WTC11 (cell line): ENCODE measurements around the gene TEX14. TPM values are rescaled to one million over a fixed set of nuclear protein-coding genes. Genes with fewer than 3 reads are reported as not detected.

Experiments used
- ATAC-seq: fragments of 200-7000 bp; cut with Tn5 transposase; 2 replicates; pipeline ENCODE4 v1.10.0; 2021; ENCODE audit warnings: mild to moderate bottlenecking, moderate library complexity
- CTCF ChIA-PET: fragments of 300-600 bp; sonication (Branson Sonifier 250); formaldehyde crosslinking; loops from one replicate; lab custom pipeline; 2021; ENCODE audit warnings: antibody characterized with exemption; lab: Charles Lee
- POLR2A ChIA-PET: fragments of 350-600 bp; sonication (Branson Sonifier 250); formaldehyde crosslinking; loops from one replicate; lab custom pipeline; 2021; ENCODE audit warnings: antibody characterized with exemption; lab: Charles Lee
- DNase-seq: peaks from one replicate; pipeline ENCODE4 v3.0.0; 2021; ENCODE audit warnings: low spot score
- H3K27ac Mint-ChIP-seq: 2 replicates; pipeline ENCODE4 v1.8.0; 2021; ENCODE audit warnings: mixed read lengths
- H3K27me3 Mint-ChIP-seq: 2 replicates; pipeline ENCODE4 v1.8.0; 2021; ENCODE audit warnings: low read depth, mild to moderate bottlenecking, moderate library complexity, mixed read lengths
- H3K36me3 Mint-ChIP-seq: 2 replicates; pipeline ENCODE4 v1.8.0; 2021; ENCODE audit warnings: mixed read lengths
- H3K4me1 Mint-ChIP-seq: 2 replicates; pipeline ENCODE4 v1.8.0; 2022; ENCODE audit warnings: mixed read lengths
- H3K4me3 Mint-ChIP-seq: 2 replicates; pipeline ENCODE4 v1.8.0; 2021; ENCODE audit warnings: mild to moderate bottlenecking, moderate library complexity, mixed read lengths
- H3K9me3 Mint-ChIP-seq: 2 replicates; pipeline ENCODE4 v1.8.0; 2021; ENCODE audit warnings: mixed read lengths
- ATF2 ChIP-seq: sonication (generic); formaldehyde crosslinking; IDR thresholded peaks from 2 replicates; pipeline ENCODE4 v1.8.1; 2022; ENCODE audit warnings: low read depth, missing genetic modification reagents, borderline replicate concordance
- CBFB ChIP-seq: sonication (generic); formaldehyde crosslinking; IDR thresholded peaks from 2 replicates; pipeline ENCODE4 v1.8.1; 2022; ENCODE audit warnings: mild to moderate bottlenecking, low read depth, missing genetic modification reagents
- ELF4 ChIP-seq: sonication (generic); formaldehyde crosslinking; IDR thresholded peaks from 2 replicates; pipeline ENCODE4 v1.8.1; 2022; ENCODE audit warnings: low read depth, mild to moderate bottlenecking, moderate library complexity, missing genetic modification reagents
- GRHL2 ChIP-seq: fragments of 250-450 bp; sonication (Bioruptor Pico); IDR thresholded peaks from 2 replicates; pipeline ENCODE4 v1.8.0; 2022; ENCODE audit warnings: mild to moderate bottlenecking, moderate library complexity; ENCODE audit not compliant: insufficient replicate concordance, severe bottlenecking
- HMGXB4 ChIP-seq: sonication (generic); formaldehyde crosslinking; IDR thresholded peaks from 2 replicates; pipeline ENCODE4 v1.8.1; 2023; ENCODE audit warnings: mild to moderate bottlenecking, moderate library complexity, missing genetic modification reagents
- JAZF1 ChIP-seq: fragments of 250-450 bp; sonication (Bioruptor Pico); IDR thresholded peaks from 2 replicates; pipeline ENCODE4 v1.9.0; 2021; ENCODE audit warnings: moderate library complexity, mild to moderate bottlenecking, inconsistent platforms
- MLX ChIP-seq: sonication (generic); formaldehyde crosslinking; IDR thresholded peaks from 2 replicates; pipeline ENCODE4 v1.8.1; 2023; ENCODE audit warnings: mild to moderate bottlenecking, missing genetic modification reagents, moderate library complexity
- NFE2L1 ChIP-seq: sonication (generic); formaldehyde crosslinking; IDR thresholded peaks from 2 replicates; pipeline ENCODE4 v1.8.1; 2023; ENCODE audit warnings: missing genetic modification reagents
- PREB ChIP-seq: sonication (generic); formaldehyde crosslinking; IDR thresholded peaks from 2 replicates; pipeline ENCODE4 v1.8.1; 2022; ENCODE audit warnings: mild to moderate bottlenecking, missing genetic modification reagents, moderate library complexity, borderline replicate concordance
- RELA ChIP-seq: sonication (generic); formaldehyde crosslinking; IDR thresholded peaks from 2 replicates; pipeline ENCODE4 v1.8.1; 2022; ENCODE audit warnings: missing genetic modification reagents, mild to moderate bottlenecking, borderline replicate concordance
- SMAD3 ChIP-seq: sonication (generic); formaldehyde crosslinking; IDR thresholded peaks from 2 replicates; pipeline ENCODE4 v1.8.0; 2022; ENCODE audit warnings: missing genetic modification reagents, mild to moderate bottlenecking, borderline replicate concordance
- SP1 ChIP-seq: sonication (generic); formaldehyde crosslinking; conservative IDR thresholded peaks from 2 replicates; pipeline ENCODE4 v1.8.1; 2022; ENCODE audit warnings: missing genetic modification reagents
- TCF7 ChIP-seq: sonication (generic); formaldehyde crosslinking; IDR thresholded peaks from 2 replicates; pipeline ENCODE4 v1.8.0; 2022; ENCODE audit warnings: mild to moderate bottlenecking, low read depth, missing genetic modification reagents, moderate library complexity
- TEAD1 ChIP-seq: sonication (generic); formaldehyde crosslinking; IDR thresholded peaks from 2 replicates; pipeline ENCODE4 v1.8.0; 2022; ENCODE audit warnings: mild to moderate bottlenecking, missing genetic modification reagents
- ZMAT4 ChIP-seq: fragments of 250-450 bp; sonication (Bioruptor Pico); IDR thresholded peaks from 2 replicates; pipeline ENCODE4 v1.9.0; 2021; ENCODE audit warnings: mild to moderate bottlenecking
- ZNF396 ChIP-seq: fragments of 250-450 bp; sonication (Bioruptor Pico); IDR thresholded peaks from 2 replicates; pipeline ENCODE4 v1.8.0; 2021; ENCODE audit warnings: mild to moderate bottlenecking, moderate library complexity, borderline replicate concordance
- ZNF671 ChIP-seq: fragments of 250-450 bp; sonication (Bioruptor Pico); IDR thresholded peaks from 2 replicates; pipeline ENCODE4 v1.8.0; 2021; ENCODE audit warnings: mild to moderate bottlenecking
- total RNA-seq: library from RNA; stranded (reverse); gene quantifications from 3 replicates; pipeline ENCODE4 v1.2.3, GENCODE V29; 2021
- TF ChIP-seq, protein P1 (sequence below): sonication (generic); formaldehyde crosslinking; IDR thresholded peaks from 2 replicates; pipeline ENCODE4 v1.8.0; 2023; ENCODE audit warnings: missing genetic modification reagents
- TF ChIP-seq, protein P2 (sequence below): sonication (generic); formaldehyde crosslinking; IDR thresholded peaks from 2 replicates; pipeline ENCODE4 v1.8.1; 2023; ENCODE audit warnings: mild to moderate bottlenecking, missing genetic modification reagents
- TF ChIP-seq, protein P3 (sequence below): sonication (generic); formaldehyde crosslinking; IDR thresholded peaks from 2 replicates; pipeline ENCODE4 v1.8.0; 2022; ENCODE audit warnings: mild to moderate bottlenecking, missing genetic modification reagents

Gene TEX14
- total RNA-seq, 1 experiment from 2014 or later, result 1.4 TPM

- CTCF ChIA-PET, result no interaction called here
- POLR2A ChIA-PET, result no interaction called here
- TF ChIP-seq, protein P1, sequence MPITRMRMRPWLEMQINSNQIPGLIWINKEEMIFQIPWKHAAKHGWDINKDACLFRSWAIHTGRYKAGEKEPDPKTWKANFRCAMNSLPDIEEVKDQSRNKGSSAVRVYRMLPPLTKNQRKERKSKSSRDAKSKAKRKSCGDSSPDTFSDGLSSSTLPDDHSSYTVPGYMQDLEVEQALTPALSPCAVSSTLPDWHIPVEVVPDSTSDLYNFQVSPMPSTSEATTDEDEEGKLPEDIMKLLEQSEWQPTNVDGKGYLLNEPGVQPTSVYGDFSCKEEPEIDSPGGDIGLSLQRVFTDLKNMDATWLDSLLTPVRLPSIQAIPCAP (CRISPR knock-in tag), result no peak
- TF ChIP-seq GRHL2 (CRISPR knock-in tag), result no peak
- TF ChIP-seq, protein P2, sequence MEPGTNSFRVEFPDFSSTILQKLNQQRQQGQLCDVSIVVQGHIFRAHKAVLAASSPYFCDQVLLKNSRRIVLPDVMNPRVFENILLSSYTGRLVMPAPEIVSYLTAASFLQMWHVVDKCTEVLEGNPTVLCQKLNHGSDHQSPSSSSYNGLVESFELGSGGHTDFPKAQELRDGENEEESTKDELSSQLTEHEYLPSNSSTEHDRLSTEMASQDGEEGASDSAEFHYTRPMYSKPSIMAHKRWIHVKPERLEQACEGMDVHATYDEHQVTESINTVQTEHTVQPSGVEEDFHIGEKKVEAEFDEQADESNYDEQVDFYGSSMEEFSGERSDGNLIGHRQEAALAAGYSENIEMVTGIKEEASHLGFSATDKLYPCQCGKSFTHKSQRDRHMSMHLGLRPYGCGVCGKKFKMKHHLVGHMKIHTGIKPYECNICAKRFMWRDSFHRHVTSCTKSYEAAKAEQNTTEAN (CRISPR knock-in tag), result no peak
- TF ChIP-seq TEAD1, result no peak
- no peak for TF ChIP-seq JAZF1 (CRISPR knock-in tag)
These were observed 3.0 kb upstream of the TEX14 start for GRCh38 chr17:58694826-58695225.

DNA sequence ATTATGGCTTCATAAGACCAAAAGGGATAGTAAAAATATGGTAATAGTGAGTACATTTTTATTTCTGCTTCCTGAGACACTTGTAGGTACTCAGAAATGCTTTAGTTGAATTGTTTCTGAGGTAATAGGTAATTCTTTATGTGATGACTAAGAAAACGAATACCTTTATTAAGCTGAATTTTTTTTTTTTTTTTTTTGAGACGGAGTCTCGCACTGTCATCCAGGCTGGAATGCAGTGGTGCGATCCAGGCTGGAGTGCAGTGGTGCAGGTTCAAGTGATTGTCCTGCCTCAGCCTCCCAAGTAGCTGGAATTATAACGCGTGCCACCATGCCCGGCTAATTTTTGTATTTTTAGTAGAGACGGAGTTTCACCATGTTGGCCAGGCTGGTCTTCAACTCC lies 2.5 kb upstream of the TEX14 start:
- Mint-ChIP-seq H3K27me3 (peaks cover 18% of the 10 kb centered on the region), H3K27ac (no peak overlapping the region), H3K4me1 (peaks cover 17% of the 10 kb centered on the region), H3K9me3 (peaks cover 2% of the 10 kb centered on the region), H3K36me3 (peaks cover 6% of the 10 kb centered on the region), H3K4me3 (no peak overlapping the region)
- ATAC-seq (no peak), DNase-seq (no peak)
- POLR2A ChIA-PET, result interaction anchor here (0.6 kb wide), 1 partner anchor 193 kb away, joined by 3 read pairs; no protein-coding TSS in a partner anchor
- no peak for TF ChIP-seq PREB (CRISPR knock-in tag)
- no peak for TF ChIP-seq ZNF396 (CRISPR knock-in tag)
- CTCF ChIA-PET, result no interaction called here

More at GRCh38 chr17:58694826-58695225, 3.0 kb upstream of the TEX14 start:
- Mint-ChIP-seq H3K36me3 (peaks cover 11% of the 10 kb centered on the region), H3K27me3 (peaks cover 18% of the 10 kb centered on the region), H3K9me3 (peaks cover 7% of the 10 kb centered on the region; the same call in 1 of the 2 replicates), H3K4me1 (peaks cover 17% of the 10 kb centered on the region), H3K27ac (no peak overlapping the region), H3K4me3 (no peak overlapping the region)
- DNase-seq (no peak), ATAC-seq (no peak)

- peak overlapping the region; percentile 68 for H3K4me3 Mint-ChIP-seq
- DNase-seq (no peak), ATAC-seq (no peak)
- ChIA-PET POLR2A (interaction anchor here (0.6 kb wide), 1 partner anchor 193 kb away, joined by 3 read pairs; no protein-coding TSS in a partner anchor), CTCF (no interaction called here)
- H3K36me3 Mint-ChIP-seq, result peaks cover 4% of the 10 kb centered on the region; the same call in 1 of the 2 replicates
- peaks cover 18% of the 10 kb centered on the region for H3K27me3 Mint-ChIP-seq
- H3K27ac Mint-ChIP-seq, result no peak overlapping the region
- no peak for TF ChIP-seq CBFB (CRISPR knock-in tag)
- no peak for TF ChIP-seq ELF4
- TF ChIP-seq HMGXB4 (CRISPR knock-in tag), result no peak
- TF ChIP-seq ZNF671 (CRISPR knock-in tag), result no peak
- TF ChIP-seq, protein P3, sequence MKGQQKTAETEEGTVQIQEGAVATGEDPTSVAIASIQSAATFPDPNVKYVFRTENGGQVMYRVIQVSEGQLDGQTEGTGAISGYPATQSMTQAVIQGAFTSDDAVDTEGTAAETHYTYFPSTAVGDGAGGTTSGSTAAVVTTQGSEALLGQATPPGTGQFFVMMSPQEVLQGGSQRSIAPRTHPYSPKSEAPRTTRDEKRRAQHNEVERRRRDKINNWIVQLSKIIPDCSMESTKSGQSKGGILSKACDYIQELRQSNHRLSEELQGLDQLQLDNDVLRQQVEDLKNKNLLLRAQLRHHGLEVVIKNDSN (CRISPR knock-in tag), result no peak
- TF ChIP-seq SMAD3 (CRISPR knock-in tag), result no peak
- no peak for TF ChIP-seq SP1 (CRISPR knock-in tag)
- TF ChIP-seq NFE2L1 (CRISPR knock-in tag), result no peak
- TF ChIP-seq MLX (CRISPR knock-in tag), result no peak
- no peak for TF ChIP-seq ATF2
- no peak for TF ChIP-seq TCF7 (CRISPR knock-in tag)
- no peak for TF ChIP-seq RELA (CRISPR knock-in tag)
- TF ChIP-seq ZMAT4, result no peak
- peaks cover 17% of the 10 kb centered on the region for H3K4me1 Mint-ChIP-seq
- H3K9me3 Mint-ChIP-seq, result no peaks in the 10 kb centered on the region; the same call in 1 of the 2 replicates
These were observed 1.9 kb upstream of the TEX14 start for GRCh38 chr17:58693751-58694150.
